HG03135 (cell line): ENCODE data around the gene PPP6R3.
"Not testable (repeated sequence)": the region's sequence is repeated elsewhere in the genome, so short reads cannot be mapped to it uniquely, and the experiment has no call there.

Source experiments
- ATAC-seq: cut with Tn5 transposase; IDR thresholded peaks from one replicate; pipeline ENCODE4 v1.9.1; 2021; ENCODE audit warnings: mild to moderate bottlenecking, moderate library complexity; ENCODE audit not compliant: unreplicated experiment

The PPP6R3 gene

DNA sequence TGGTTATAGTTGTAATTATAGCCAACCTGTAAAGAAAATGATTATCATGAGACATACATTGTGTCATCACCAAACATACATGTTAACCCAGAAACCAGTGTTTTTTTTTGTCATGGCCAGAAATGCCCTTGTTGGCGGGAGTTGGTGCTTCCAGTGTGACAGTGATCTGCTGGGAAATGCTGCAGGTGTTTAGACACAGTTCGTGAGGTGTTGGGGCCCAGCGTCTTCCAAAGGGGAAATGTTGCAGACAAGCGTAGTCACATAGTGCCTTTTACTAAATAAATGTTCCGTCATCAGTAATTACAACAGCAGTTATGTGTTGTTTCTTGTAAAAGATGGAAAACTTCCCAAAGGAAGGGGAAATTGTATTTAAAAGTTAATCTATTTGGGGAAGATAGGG, 131.2 kb downstream of the PPP6R3 start:
- no peak for ATAC-seq

DNA sequence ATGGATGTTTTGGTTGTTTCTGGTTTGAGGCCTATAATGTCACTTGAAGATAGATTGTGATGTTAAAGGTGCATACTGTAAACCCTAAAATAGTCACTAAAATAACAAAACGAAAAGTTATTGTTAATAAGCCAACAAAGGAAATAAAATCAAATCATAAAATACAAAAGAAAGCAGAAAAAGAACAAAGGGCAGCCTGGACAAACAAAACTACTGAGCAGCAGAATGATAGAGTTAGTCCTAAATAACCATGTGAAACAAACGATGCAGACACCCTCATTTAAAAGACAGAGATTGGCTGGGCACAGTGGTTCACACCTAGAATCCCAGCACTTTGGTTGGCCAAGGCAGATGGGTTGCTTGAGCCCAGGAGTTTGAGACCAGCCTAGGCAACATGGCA, 132.9 kb downstream of the PPP6R3 start:
- no peak for ATAC-seq

DNA sequence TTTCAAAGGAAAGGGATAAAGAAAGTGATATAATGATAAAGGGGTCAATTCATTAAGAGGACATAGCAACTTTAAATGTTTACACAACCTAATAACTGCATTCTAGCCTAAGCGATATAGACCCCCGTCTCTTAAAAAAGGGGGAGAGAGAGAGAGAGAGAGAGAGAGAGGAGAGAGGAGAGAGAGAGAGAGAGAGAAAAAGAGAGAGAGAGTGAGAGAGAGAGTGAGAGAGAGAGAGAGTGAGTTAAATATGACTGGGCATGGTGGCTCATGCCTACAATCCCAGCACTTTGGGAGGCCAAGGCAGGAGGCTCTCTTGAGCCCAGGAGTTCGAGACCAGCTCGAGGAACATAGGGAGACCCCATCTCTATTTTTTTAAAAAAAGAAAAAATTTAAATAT, 133.6 kb downstream of the PPP6R3 start:
- no peak for ATAC-seq

DNA sequence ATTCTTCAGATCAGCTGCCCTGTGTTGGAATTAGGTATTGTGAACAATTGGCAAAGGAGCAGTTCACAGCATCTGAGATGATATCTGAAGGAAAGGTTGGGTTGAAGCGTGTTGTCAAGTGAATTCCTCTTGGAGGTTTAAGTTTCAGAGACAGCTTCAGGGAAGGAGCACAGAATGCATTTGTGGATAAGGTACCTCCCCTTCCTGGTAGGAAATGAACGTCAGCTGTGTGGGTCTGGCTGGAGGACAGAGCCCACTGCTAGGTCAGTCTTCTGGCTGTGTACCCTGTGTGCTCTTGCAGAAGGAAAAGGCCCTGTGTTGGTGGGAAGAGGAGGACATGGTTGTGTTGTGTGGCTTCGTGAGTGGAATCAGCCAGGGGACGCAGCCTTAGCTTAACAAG, 135.7 kb downstream of the PPP6R3 start:
- ATAC-seq = no peak

DNA sequence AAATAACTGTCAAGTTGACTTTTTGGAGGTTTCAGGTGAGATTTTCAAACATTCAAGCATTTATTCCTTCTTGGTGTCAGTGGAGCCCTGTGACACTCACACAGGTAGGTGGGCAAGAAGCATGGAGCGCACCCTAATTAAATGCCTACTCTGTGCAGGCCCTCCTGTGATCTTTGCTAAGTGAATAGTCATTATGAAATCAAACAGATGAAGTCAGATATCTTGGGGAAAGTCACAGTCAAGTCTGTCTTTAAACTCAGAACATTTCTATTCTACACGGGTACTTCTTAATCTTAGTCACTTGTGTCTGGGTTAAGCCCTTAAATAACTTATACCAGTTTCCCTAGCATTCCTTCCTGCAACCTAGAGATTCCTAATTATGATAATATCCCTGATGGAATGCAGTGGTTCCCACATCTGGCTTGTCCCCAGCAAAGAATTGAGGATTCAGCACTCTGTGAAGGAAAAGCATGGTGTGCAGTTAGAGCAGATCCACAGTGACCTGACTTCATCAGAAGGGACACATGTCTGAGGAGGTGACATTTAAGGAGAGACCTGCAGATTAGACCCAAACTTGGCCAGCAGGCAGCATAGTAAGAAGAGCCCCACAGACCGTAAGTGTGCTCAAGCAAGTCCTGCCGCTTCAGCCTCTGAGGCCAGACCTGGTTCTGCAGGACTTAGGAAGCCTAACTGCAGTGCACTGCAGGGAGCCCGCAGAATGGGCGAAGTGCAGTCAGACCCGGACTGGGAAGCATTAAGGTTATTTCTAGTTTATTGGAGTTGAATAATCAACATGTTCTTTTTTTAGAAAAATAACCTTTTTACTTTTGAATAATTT, 138.5 kb downstream of the PPP6R3 start:
- no peak for ATAC-seq

DNA sequence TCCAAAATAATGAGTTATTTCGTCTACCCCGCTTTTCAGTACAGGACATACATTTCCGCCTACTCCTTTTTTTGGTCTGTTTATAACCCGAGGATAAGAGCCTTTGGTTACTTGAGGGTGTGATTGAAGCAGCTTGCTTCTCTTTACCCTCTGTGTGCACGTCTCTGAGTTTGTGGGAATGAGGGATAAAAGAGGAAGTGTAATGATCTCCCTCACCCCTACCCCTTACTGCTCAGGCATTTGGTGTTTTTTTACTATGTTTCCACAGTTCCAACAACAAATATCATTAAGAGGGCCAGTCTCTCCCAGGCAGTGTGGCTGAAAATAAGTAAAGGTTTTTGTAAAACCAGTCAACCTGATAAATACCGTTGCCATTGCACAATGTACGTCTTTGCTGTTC, 140.6 kb downstream of the PPP6R3 start:
- no peak for ATAC-seq

DNA sequence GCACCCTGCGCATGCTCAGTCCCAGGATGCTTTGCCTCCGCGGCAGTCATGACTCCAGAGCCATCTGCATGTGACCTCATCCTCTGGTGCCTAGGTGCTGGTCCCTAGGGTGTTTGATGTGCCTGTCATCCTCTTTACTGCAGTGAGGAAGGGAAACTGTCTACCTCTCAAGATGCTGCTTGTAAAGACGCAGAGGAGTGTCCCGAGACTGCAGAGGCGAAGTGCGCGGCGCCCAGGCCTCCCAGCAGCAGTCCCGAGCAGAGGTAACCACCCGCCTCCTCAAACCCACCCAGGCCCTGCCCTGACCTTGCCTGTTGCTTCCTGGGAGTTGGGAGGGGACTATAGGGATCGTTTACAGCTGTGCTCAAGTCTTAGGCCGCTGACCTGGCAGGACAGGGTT, 149.2 kb downstream of the PPP6R3 start:
- ATAC-seq = no peak

DNA sequence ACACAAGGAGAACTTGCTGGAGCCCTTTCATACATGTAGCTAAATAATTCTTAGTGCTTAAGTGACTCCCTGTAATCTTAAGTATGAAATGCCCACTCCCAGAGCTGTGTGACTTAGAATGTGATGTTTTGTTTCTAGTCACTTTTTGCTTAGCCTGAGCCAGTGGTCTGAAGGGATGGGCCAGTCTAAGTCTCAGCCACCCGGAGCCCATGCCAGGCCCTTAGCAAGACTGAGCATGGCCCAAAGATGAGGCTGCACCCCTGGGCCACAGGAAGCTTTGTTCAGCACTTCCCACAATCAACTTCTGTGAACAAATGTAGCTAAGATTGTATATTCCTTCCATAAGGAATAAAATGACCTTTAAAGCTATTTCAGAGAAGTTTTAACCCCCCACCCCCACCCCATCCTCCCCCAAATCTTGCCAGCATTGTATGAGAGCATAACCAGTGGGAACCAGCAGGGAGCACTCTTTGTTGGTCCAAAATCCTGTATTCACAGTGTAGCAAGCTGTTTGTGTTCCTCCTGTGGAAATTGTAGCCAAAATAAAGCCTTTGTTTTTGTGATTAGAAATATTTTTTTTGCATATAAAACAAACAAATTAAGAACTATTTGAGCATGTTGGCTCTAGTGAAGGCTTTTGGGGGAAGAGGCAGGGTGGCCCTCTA, 150.0 kb downstream of the PPP6R3 start:
- ATAC-seq = no peak

DNA sequence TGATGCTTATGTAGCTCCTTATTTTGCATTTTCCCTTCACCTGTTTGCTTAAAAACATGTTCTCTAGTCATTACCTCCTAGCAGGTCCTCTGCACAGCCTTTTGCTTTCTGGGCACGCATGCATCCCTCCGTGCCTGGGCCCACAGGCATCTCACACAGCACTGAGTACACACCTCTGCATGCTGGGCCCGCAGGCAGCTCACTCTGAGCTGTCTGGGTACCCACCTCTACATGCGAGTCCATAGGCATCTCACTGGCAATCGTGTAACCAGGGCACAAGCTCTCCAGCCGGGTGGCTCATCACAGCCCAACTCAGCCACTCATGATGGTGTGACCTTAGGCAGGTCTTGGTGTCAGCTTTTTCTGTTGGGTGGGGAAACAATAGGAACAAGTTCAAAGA, 155.1 kb downstream of the PPP6R3 start:
- ATAC-seq = no peak

DNA sequence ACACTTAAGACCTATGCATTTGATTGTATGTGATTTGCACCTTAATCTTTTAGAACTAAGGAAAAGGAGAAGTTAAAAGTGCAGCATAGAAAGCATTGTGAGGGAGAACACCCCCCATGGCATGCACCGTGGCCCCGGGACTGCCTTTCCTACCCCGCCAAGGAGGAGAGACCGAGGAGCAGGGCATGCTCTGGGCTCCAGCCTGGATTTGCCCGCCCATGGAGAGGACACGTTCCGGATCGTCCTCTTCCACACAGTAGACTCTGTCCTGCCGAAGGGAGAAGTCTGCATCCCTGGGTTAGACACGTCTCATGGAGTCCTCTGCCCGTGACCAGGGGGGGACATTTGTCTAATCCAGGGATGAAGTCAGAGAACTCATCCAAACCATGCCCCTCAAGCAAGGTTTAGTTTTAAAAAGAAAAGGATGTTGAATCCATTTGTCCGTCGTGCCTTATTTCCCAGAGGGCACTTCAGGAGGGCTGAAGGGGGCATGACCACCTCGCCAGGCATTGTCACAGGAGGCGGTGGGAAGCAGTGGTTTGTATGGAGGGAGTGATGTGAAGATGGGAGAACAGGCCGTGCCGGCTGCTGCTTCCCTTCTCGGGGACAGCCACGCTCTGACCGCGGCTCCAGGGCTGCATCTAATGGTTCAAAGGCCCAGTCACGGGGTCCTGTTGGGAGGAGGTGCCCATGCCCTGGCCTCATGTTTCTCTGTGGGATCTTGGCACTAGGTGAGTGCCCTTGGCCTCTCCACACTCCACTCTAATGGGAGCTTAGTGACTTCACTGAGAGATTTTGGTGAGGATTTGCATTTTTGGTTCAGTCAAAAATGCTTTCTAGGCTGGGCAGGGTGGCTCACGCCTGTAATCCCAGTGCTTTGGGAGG, 157.6 kb downstream of the PPP6R3 start:
- no peak for ATAC-seq

DNA sequence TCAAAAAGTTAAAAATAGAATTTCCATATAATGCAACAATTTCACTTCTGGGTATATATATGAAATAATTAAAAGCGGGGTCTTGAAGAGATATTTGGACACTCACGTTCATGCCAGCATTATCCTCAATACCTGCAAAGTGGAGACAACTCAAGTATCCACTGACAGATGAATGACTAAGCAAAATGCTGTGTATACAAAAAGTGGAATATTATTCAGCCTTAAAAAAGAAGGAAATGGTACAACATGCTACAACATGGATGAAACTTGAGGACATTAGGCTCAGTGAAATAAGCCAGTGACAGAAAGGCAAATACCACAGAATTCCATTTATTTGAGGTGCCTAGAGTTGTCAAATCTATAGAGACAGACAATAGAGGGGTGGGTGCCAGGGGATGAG, 161.3 kb downstream of the PPP6R3 start:
- no peak for ATAC-seq

DNA sequence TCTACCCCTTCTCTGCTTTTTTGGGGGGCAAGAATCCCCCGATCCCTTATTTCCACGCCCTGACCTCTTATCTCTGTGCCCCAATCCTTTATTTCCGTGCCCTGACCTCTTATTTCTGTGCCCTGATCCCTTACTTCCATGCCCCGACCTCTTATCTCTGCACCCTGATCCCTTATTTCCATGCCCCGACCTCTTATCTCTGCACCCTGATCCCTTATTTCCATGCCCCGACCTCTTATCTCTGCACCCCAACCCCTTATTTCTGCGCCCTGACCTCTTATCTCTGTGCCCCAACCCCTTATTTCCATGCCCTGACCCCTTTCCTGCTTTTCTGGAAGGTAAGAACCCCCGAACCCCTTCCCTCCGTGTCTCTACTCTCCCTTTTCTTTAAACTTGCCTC, 163.2 kb downstream of the PPP6R3 start:
- ATAC-seq = not testable (repeated sequence)

DNA sequence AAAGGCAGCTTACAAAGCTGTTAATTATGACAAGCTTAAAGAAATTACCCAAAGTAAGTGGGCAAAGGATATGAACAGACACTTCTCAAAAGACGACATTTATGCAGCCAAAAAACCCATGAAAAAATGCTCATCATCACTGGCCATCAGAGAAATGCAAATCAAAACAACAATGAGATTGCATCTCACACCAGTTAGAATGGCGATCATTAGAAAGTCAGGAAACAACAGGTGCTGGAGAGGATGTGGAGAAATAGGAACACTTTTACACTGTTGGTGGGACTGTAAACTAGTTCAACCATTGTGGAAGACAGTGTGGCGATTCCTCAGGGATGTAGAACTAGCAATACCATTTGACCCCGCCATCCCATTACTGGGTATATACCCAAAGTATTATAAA, 164.5 kb downstream of the PPP6R3 start:
- ATAC-seq = not testable (repeated sequence)

DNA sequence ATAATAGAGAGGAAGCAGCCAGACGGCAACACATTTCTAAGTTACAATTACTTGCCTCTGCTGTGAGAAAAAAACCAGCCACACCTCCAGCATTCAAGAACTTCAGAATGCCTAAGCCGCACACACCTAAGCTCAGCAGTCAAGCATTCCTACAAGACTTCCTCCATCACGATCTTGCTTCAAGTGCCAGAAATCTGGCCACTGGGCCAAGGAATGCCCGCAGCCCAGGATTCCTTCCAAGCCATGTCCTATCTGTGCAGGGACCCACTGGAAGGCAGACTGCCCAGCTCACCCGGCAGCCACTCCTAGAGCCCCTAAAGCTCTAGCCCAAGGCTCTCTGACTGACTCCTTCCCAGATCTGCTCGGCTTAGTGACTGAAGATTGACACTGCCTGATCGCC, 165.7 kb downstream of the PPP6R3 start:
- not testable (repeated sequence) for ATAC-seq

DNA sequence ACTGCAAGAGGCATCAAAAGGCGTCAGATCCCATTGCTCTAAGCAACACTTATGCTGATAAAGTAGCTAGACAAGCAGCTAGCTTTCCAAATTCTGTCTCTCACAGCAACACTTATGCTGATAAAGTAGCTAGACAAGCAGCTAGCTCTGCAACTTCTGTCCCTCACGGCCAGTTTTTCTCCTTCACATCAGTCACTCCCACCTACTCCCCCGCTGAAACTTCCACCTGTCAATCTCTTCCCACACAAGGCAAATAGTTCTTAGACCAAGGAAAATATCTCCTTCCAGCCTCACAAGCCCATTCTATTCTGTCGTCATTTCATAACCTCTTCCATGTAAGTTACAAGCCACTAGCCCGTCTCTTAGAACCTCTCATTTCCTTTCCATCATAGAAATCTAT, 168.3 kb downstream of the PPP6R3 start:
- ATAC-seq = not testable (repeated sequence)

DNA sequence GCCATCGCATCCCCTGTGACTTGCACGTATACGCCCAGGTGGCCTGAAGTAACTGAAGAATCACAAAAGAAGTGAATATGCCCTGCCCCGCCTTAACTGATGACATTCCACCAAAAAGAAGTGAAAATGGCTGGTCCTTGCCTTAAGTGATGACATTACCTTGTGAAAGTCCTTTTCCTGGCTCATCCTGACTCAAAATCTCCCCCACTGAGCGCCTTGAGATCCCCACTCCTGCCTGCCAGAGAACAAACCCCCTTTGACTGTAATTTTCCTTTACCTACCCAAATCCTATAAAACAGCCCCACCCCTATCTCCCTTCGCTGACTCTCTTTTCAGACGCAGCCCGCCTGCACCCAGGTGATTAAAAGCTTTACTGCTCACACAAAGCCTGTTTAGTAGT, 171.8 kb downstream of the PPP6R3 start:
- not testable (repeated sequence) for ATAC-seq

DNA sequence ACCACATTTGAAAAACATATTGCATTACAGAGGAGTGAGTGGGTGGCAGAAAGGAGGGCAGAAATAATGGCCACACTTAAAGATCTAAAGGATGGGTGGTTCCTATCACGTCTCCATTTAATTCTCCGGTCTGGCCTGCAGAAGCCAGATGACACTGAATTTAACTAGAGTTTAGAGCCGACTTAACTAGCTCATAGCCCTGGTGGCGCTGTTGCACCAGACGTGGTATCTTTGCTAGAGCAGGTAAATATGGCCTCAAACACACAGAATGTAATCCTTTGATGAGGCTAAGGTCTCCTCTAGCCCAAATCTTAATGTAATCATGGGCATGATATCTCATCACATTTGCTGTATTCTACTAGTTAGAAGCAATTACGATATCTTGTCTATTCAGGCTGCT, 172.2 kb downstream of the PPP6R3 start:
- ATAC-seq = no peak

DNA sequence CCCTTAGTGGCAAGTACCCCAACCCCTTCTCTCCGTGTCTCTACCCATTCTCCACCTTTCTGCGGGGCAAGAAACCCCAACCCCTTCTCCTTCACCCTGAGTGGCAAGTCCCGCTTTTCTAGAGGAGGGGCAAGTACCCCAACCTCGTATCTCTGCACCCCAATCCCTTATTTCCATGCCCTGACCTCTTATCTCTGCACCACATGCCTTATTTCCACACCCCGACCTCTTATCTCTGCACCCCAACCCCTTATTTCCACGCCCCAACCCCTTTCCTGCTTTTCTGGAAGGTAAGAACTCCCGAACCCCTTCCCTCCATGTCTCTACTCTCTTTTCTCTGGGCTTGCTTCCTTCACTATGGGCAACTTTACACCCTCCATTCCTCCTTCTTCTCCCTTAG, 174.1 kb downstream of the PPP6R3 start:
- ATAC-seq = not testable (repeated sequence)

DNA sequence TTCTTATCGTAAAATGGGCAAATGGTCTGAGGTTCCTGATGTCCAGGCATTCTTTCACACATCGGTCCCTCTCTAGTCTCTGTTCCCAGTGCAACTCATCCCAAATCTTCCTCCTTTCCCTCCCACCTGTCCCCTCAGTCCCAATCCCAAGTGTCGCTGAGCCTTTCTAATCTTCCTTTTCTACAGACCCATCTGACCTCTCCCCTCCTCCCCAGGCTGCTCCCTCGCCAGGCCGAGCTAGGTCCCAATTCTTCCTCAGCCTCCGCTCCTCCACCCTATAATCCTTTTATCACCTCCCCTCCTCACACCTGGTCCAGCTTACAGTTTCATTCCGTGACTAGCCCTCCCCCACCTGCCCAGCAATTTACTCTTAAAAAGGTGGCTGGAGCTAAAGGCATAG, 174.6 kb downstream of the PPP6R3 start:
- not testable (repeated sequence) for ATAC-seq

DNA sequence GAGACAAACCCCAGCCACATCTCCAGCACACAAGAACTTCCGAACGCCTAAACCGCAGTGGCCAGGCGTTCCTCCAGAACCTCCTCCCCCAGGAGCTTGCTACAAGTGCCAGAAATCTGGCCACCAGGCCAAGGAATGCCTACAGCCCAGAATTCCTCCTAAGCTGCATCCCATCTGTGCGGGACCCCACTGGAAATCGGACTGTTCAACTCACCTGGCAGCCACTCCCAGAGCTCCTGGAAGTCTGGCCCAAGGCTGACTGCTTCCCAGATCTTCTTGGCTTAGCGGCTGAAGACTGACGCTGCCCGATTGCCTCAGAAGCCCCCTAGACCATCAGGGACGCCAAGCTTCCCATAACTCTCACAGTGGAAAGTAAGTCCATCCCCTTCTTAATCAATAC, 175.3 kb downstream of the PPP6R3 start:
- not testable (repeated sequence) for ATAC-seq

DNA sequence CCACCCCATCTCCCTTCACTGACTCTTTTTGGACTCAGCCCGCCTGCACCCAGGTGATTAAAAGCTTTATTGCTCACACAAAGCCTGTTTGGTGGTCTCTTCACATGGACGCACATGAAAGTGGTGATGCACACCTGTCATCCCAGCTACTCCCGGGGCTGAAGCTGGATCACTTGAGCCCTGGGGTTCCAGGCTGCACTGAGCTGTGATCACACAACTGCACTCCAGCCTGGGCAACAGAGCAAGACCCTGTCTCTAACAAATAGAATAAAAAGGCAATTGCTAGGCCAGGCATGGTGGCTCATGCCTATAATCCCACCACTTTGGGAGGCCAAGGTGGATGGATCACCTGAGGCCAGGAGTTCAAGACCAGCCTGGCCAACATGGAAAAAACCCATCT, 178.8 kb downstream of the PPP6R3 start:
- not testable (repeated sequence) for ATAC-seq
